Mesendoderm (in vitro differentiated cells): ENCODE data around the gene PALLD.

ENCODE experiments used
- DNase-seq: peaks from one replicate; pipeline ENCODE4 v3.0.0; 2013
- H2AK5ac ChIP-seq: 2 replicates; pipeline ENCODE4 v1.6.1; 2013; ENCODE audit warnings: low read length, inconsistent platforms
- H2BK120ac ChIP-seq: 2 replicates; pipeline ENCODE4 v1.6.1; 2013; ENCODE audit warnings: low read depth, mild to moderate bottlenecking, low read length, moderate library complexity, mixed read lengths
- H2BK15ac ChIP-seq: replicated peaks from 2 replicates; pipeline ENCODE4 v1.6.1; 2013; ENCODE audit warnings: low read depth, mild to moderate bottlenecking, moderate library complexity
- H2BK5ac ChIP-seq: 2 replicates; pipeline ENCODE4 v1.6.1; 2013; ENCODE audit warnings: low read length, inconsistent platforms
- H3K18ac ChIP-seq: 2 replicates; pipeline ENCODE4 v1.6.1; 2013; ENCODE audit warnings: mild to moderate bottlenecking, low read length, mixed read lengths
- H3K23ac ChIP-seq: one replicate; pipeline ENCODE4 v1.6.1; 2013; ENCODE audit warnings: low read length
- H3K27ac ChIP-seq: 2 replicates; pipeline ENCODE4 v1.5.1; 2013; ENCODE audit warnings: low read depth, mild to moderate bottlenecking, inconsistent platforms, low read length, moderate library complexity
- H3K27me3 ChIP-seq: 2 replicates; pipeline ENCODE4 v1.6.1; 2013; ENCODE audit warnings: low read length, control low read depth, mild to moderate bottlenecking, inconsistent platforms; ENCODE audit not compliant: insufficient read depth, poor library complexity
- H3K36me3 ChIP-seq: 2 replicates; pipeline ENCODE4 v1.6.1; 2013; ENCODE audit warnings: low read length, inconsistent platforms; ENCODE audit not compliant: control insufficient read depth, insufficient read depth
- H3K4ac ChIP-seq: one replicate; pipeline ENCODE4 v1.6.1; 2013; ENCODE audit warnings: low read depth, mild to moderate bottlenecking, low read length, moderate library complexity
- H3K4me1 ChIP-seq: 2 replicates; pipeline ENCODE4 v1.6.1; 2013; ENCODE audit warnings: low read depth, low read length, inconsistent platforms; ENCODE audit not compliant: control insufficient read depth
- H3K4me2 ChIP-seq: 2 replicates; pipeline ENCODE4 v1.6.1; 2013; ENCODE audit warnings: low read length
- H3K4me3 ChIP-seq: 2 replicates; pipeline ENCODE4 v1.5.1; 2013; ENCODE audit warnings: mild to moderate bottlenecking, low read length
- H3K56ac ChIP-seq: one replicate; pipeline ENCODE4 v1.6.1; 2013; ENCODE audit warnings: low read length
- H3K79me1 ChIP-seq: 2 replicates; pipeline ENCODE4 v1.6.1; 2013; ENCODE audit warnings: low read length, inconsistent platforms
- H3K79me2 ChIP-seq: 2 replicates; pipeline ENCODE4 v1.6.1; 2013; ENCODE audit warnings: mild to moderate bottlenecking, low read length; ENCODE audit not compliant: control insufficient read depth, insufficient read depth
- H3K9ac ChIP-seq: 2 replicates; pipeline ENCODE4 v1.6.1; 2013; ENCODE audit warnings: low read length, inconsistent platforms
- H4K5ac ChIP-seq: one replicate; pipeline ENCODE4 v1.6.1; 2013; ENCODE audit warnings: low read length
- H4K8ac ChIP-seq: one replicate; pipeline ENCODE4 v1.6.1; 2013; ENCODE audit warnings: low read depth, mild to moderate bottlenecking, control low read depth, low read length, moderate library complexity
- WGBS: extraction: QIAGEN DNeasy Blood & Tissue Kit; methylation state at CpG from one replicate; pipeline ENCODE4 v1.1.7; 2013; ENCODE audit warnings: low lambda C conversion rate, missing lambda C conversion rate; ENCODE audit not compliant: insufficient coverage; ENCODE audit errors: extremely low coverage; 5-methylcytosine and 5-hydroxymethylcytosine counted together

Gene PALLD

DNA sequence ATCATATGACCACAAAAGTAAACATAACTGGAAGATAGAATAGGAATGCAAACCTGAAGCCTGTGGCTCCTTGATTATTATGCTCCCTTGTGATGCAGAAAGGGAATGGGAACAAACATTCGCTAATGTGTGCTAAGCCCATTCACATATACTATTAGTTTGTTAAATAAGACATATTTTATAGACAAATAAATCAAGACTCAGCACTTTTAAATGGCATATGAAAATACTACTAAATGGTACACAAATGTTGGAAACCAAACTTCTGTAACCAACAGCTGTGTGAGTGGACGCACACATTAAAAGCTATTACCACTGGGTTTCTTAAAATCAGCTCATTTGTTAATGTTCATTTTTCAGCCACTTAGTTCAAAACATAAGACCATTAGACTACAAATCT is 417.2 kb downstream of the PALLD start:
- no peak overlapping the region for H3K27ac ChIP-seq
- WGBS: no CpG with 5 or more reads among the region's 2 CpGs
- no peaks in the 10 kb centered on the region for H3K79me1 ChIP-seq
- H2BK120ac ChIP-seq: no peak overlapping the region
- H3K4me1 ChIP-seq: no peaks in the 10 kb centered on the region
- H2AK5ac ChIP-seq: no peak overlapping the region
- no peak overlapping the region for H3K4me3 ChIP-seq
- H3K9ac ChIP-seq: no peak overlapping the region
- H3K4ac ChIP-seq: no peak overlapping the region
- no peak overlapping the region for H3K56ac ChIP-seq
- no peak overlapping the region for H4K5ac ChIP-seq
- no peak overlapping the region for H2BK15ac ChIP-seq
- no peak overlapping the region for H3K18ac ChIP-seq
- no peak overlapping the region for H3K23ac ChIP-seq
- H3K79me2 ChIP-seq: no peaks in the 10 kb centered on the region
- no peaks in the 10 kb centered on the region for H3K27me3 ChIP-seq
- no peak overlapping the region for H2BK5ac ChIP-seq
- no peaks in the 10 kb centered on the region for H3K36me3 ChIP-seq
- no peak overlapping the region for H3K4me2 ChIP-seq
- DNase-seq: no peak
- no peak overlapping the region for H4K8ac ChIP-seq

DNA sequence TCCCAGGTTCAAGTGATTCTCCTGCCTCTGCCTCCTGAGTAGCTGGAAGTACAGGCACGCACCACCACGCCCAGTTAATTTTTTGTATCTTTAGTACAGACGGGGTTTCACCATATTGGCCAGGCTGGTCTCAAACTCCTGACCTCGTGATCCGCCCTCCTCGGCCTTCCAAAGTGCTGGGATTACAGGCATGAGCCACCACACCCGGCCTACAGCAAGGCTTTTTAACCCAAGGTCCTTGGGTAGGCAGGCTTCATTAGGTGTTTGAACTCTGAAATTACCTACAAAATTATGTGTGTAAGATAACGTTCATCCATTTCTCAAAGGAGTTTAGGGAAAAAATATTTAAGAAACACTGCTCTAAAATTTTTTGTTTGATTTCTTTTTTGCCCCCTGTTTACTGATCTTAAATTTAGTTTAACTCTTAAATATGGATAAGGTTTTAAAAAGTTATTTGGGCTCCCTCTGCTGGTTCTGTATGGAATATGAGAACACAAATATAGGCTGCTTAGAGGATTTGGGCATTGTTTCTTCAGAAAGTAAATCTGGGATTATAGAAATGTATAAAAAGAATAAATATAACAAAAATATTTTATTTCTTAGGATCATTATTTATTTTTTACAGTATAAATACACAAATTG is 420.4 kb downstream of the PALLD start:
- H2BK15ac ChIP-seq: no peak overlapping the region
- no peak overlapping the region for H3K18ac ChIP-seq
- no peak overlapping the region for H2AK5ac ChIP-seq
- H3K4me3 ChIP-seq: no peak overlapping the region
- H2BK120ac ChIP-seq: no peak overlapping the region
- no peak overlapping the region for H4K5ac ChIP-seq
- H3K4ac ChIP-seq: no peak overlapping the region
- H3K79me1 ChIP-seq: no peaks in the 10 kb centered on the region
- H3K79me2 ChIP-seq: no peaks in the 10 kb centered on the region
- no peaks in the 10 kb centered on the region for H3K4me1 ChIP-seq
- no peak overlapping the region for H3K56ac ChIP-seq
- H2BK5ac ChIP-seq: no peak overlapping the region
- no CpG with 5 or more reads among the region's 8 CpGs for WGBS
- H3K9ac ChIP-seq: no peak overlapping the region
- H4K8ac ChIP-seq: no peak overlapping the region
- no peaks in the 10 kb centered on the region for H3K27me3 ChIP-seq
- no peak overlapping the region for H3K4me2 ChIP-seq
- DNase-seq: peak; percentile 51
- no peak overlapping the region for H3K23ac ChIP-seq
- no peaks in the 10 kb centered on the region for H3K36me3 ChIP-seq
- H3K27ac ChIP-seq: no peak overlapping the region

DNA sequence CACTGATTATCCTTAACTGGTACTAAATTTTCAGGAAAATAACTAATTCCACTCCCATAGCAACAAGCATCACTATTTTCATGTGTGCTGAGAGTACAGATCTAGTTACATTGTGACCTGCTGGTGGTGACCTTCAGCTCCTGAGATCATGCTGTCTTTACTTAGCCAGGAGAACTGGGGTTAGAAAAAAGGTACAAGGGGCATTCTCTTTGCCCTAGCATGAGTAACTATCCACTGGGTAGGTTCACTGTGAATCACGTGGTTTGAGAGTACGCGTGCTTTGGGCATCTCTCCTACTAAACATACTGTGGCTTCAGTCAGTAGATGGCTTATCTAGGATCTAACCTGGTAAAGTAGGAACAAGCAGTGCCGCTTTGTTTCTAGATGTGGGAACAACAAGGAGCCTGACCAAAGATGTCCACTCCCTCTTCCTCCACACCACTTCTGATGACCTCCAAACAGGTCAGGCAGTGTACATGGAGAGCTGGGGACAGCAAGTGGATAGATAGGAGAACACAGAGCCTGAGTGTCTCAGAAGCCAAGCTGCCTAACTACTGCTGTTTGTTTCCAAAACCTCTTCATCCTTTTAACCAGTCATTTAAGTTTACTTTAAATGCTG is 423.0 kb downstream of the PALLD start:
- H3K4me3 ChIP-seq: no peak overlapping the region
- no peak overlapping the region for H2BK5ac ChIP-seq
- no peaks in the 10 kb centered on the region for H3K4me1 ChIP-seq
- no peak overlapping the region for H3K4ac ChIP-seq
- no peaks in the 10 kb centered on the region for H3K36me3 ChIP-seq
- H3K79me2 ChIP-seq: no peaks in the 10 kb centered on the region
- H3K79me1 ChIP-seq: no peaks in the 10 kb centered on the region
- no peaks in the 10 kb centered on the region for H3K27me3 ChIP-seq
- H4K8ac ChIP-seq: no peak overlapping the region
- no peak overlapping the region for H3K18ac ChIP-seq
- no peak overlapping the region for H2BK15ac ChIP-seq
- H3K27ac ChIP-seq: no peak overlapping the region
- no peak for DNase-seq
- H2AK5ac ChIP-seq: no peak overlapping the region
- no peak overlapping the region for H3K23ac ChIP-seq
- no CpG with 5 or more reads among the region's 4 CpGs for WGBS
- no peak overlapping the region for H3K56ac ChIP-seq
- H3K4me2 ChIP-seq: no peak overlapping the region
- no peak overlapping the region for H2BK120ac ChIP-seq
- H3K9ac ChIP-seq: no peak overlapping the region
- H4K5ac ChIP-seq: no peak overlapping the region

DNA sequence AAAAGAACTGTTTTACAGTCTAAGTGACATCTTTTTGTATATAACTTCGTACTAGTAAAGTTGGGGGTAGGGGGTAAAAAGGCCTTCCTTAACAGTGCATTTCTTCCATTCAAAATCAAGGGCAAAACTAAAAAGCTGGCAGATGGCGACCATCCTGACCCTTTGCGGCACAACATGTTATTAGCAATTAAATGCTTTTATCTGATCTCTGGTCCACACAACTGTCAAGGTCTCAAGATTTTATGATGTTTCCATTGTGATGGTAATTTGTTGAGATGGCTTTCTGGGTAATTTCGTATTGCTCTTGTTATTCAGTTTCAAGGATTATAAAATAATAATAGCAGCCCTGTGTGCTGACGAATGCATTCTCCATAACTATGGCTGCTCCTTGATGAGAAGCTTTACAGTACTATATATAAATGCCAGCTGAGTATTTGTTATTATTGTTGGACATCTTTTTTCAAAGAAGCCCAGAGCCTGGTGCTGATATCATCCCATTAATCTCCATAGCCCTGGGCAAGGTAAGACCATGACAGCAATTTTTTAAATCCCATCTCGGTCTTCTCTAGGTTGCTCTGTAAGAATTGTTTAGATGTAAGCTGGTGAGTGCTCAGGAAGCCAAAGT is 423.7 kb downstream of the PALLD start:
- Histone ChIP-seq H2BK15ac (no peak overlapping the region), H3K4me2 (no peak overlapping the region), H3K79me1 (no peaks in the 10 kb centered on the region), H3K18ac (no peak overlapping the region), H3K4me1 (no peaks in the 10 kb centered on the region), H3K56ac (no peak overlapping the region), H3K23ac (no peak overlapping the region), H3K27ac (no peak overlapping the region), H2BK120ac (no peak overlapping the region), H2BK5ac (no peak overlapping the region), H3K9ac (no peak overlapping the region), H3K36me3 (no peaks in the 10 kb centered on the region), H2AK5ac (no peak overlapping the region), H3K4ac (no peak overlapping the region), H3K27me3 (no peaks in the 10 kb centered on the region), H4K5ac (no peak overlapping the region), H3K4me3 (no peak overlapping the region), H4K8ac (no peak overlapping the region), H3K79me2 (no peaks in the 10 kb centered on the region)
- no peak for DNase-seq
- WGBS: no CpG with 5 or more reads among the region's 6 CpGs

DNA sequence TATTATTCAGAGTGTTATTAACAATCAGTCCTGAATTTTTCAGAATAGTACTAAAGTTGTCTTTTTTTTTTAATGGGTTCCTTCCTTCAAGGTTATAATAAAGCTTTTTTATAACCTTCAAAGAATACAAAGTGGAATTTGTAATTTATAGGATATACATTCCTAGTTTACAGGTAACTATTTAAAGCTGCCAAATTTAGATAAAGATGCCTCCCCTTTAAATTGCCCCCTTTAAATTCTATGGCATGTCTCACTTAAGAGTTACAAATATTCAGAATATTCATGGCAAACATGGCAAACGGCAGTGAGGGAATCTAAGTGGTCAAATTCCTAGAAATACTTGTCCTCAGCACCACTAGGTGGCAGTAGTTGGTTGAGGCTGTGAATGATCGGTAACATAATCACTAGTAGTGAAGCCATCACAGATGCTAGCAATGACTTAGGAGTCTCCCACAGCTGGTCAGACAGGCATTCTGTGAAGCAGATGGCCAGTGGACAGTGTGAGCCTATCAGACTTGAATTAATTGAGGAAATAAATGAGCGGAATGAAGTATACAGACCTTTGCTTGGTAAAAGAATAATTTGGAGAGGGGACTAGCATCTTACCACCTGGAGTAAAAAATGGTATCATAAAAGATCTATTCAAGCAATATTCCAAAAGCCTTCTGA is 426.8 kb downstream of the PALLD start:
- no peaks in the 10 kb centered on the region for H3K36me3 ChIP-seq
- no peaks in the 10 kb centered on the region for H3K4me1 ChIP-seq
- DNase-seq: peak; percentile 89
- no peak overlapping the region for H3K9ac ChIP-seq
- H2BK5ac ChIP-seq: no peak overlapping the region
- no peaks in the 10 kb centered on the region for H3K79me1 ChIP-seq
- H3K4me2 ChIP-seq: no peak overlapping the region
- H3K23ac ChIP-seq: no peak overlapping the region
- no peak overlapping the region for H4K5ac ChIP-seq
- no peaks in the 10 kb centered on the region for H3K27me3 ChIP-seq
- no peak overlapping the region for H2BK120ac ChIP-seq
- no peak overlapping the region for H4K8ac ChIP-seq
- no peak overlapping the region for H3K56ac ChIP-seq
- H3K79me2 ChIP-seq: no peaks in the 10 kb centered on the region
- H2AK5ac ChIP-seq: no peak overlapping the region
- H3K4ac ChIP-seq: no peak overlapping the region
- H2BK15ac ChIP-seq: no peak overlapping the region
- H3K18ac ChIP-seq: no peak overlapping the region
- WGBS: no CpG with 5 or more reads among the region's 3 CpGs
- H3K4me3 ChIP-seq: no peak overlapping the region
- no peak overlapping the region for H3K27ac ChIP-seq
